ENCODE data around the gene DYSF.

DNA sequence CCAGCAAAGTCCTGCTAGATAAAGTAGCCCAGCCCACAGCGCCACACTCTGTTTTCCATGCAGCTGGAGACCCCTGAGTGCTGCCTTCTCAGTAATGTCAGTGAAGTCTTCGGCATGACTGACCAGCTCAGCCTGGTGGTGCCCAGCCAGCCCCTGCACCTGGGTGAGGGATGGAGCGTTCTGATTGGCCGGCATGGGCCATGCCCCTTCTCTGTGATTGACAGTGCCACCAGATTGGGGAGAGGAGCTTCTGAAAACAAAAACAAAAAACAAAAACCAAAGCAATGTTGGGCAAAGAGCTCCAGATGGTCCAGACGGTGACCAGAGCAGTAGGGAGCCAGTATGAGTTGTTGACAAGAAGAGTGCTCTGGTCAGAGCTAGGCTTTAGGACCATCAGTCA is 122.6 kb downstream of the DYSF start:
- TF ChIP-seq, protein P1, sequence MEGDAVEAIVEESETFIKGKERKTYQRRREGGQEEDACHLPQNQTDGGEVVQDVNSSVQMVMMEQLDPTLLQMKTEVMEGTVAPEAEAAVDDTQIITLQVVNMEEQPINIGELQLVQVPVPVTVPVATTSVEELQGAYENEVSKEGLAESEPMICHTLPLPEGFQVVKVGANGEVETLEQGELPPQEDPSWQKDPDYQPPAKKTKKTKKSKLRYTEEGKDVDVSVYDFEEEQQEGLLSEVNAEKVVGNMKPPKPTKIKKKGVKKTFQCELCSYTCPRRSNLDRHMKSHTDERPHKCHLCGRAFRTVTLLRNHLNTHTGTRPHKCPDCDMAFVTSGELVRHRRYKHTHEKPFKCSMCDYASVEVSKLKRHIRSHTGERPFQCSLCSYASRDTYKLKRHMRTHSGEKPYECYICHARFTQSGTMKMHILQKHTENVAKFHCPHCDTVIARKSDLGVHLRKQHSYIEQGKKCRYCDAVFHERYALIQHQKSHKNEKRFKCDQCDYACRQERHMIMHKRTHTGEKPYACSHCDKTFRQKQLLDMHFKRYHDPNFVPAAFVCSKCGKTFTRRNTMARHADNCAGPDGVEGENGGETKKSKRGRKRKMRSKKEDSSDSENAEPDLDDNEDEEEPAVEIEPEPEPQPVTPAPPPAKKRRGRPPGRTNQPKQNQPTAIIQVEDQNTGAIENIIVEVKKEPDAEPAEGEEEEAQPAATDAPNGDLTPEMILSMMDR (IDR thresholded peaks at IDR 0.05; ENCODE audit: low read length) = no peak
- no peak for TF ChIP-seq EZH2 (optimal IDR thresholded peaks at IDR 0.05; ENCODE audit: low read depth, low read length)
- TF ChIP-seq EZH2phosphoT487 (IDR thresholded peaks at IDR 0.05; ENCODE audit: low read length) = no peak
